Measurements from ENCODE around the gene CYP2J2. TPM values are rescaled to one million over a fixed set of nuclear protein-coding genes. Genes with fewer than 3 reads are reported as not detected.
A peak's percentile ranks its signal among the peaks of the same experiment; 100 is the strongest.

The CYP2J2 gene
- total RNA-seq, 1 donor from 2014 or later = 0.53 TPM

DNA sequence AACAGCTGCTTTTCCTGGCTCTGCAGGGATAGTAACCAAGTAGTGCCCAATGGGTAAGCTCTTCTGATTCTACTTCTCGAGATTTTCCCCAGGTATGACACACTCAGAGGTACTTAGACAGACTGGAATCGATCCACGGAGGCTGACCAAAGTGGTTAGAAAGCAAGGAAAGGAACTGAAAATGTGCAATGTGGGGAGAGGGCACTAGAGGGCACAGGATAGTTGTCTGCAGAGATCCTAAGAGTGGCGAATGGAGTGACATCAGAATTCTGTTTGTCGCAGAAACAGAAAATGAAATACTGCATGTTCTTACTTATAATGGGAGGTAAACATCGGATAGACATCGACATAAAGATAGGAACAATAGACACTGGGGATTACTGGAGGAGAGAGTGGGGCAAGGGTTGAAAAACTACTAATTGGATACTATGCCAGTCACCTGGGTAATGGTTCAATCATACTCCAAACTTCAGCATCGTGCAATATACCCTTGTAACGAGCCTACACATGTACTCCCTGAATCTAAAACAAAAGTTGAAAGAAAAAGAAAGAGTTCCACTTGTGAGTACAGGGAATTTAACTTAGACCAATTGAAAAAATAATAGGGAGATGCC is 23.3 kb downstream of the CYP2J2 start:
- H3K4me3 ChIP-seq (ENCODE audit: low read depth, low read length) = no peak overlapping the region
- H3K27me3 ChIP-seq (ENCODE audit: control insufficient read depth, insufficient read depth, low read length) = no peaks in the 10 kb centered on the region
- H3K36me3 ChIP-seq (ENCODE audit: control insufficient read depth, insufficient read depth, low read length) = no peaks in the 10 kb centered on the region
- TF ChIP-seq, protein P1, sequence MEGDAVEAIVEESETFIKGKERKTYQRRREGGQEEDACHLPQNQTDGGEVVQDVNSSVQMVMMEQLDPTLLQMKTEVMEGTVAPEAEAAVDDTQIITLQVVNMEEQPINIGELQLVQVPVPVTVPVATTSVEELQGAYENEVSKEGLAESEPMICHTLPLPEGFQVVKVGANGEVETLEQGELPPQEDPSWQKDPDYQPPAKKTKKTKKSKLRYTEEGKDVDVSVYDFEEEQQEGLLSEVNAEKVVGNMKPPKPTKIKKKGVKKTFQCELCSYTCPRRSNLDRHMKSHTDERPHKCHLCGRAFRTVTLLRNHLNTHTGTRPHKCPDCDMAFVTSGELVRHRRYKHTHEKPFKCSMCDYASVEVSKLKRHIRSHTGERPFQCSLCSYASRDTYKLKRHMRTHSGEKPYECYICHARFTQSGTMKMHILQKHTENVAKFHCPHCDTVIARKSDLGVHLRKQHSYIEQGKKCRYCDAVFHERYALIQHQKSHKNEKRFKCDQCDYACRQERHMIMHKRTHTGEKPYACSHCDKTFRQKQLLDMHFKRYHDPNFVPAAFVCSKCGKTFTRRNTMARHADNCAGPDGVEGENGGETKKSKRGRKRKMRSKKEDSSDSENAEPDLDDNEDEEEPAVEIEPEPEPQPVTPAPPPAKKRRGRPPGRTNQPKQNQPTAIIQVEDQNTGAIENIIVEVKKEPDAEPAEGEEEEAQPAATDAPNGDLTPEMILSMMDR (IDR thresholded peaks at IDR 0.05; ENCODE audit: insufficient read depth, low read length, severe bottlenecking) = peak; percentile 57
- no peak for FAIRE-seq
- peak; percentile 47 for DNase-seq (ENCODE audit: low read depth)

DNA sequence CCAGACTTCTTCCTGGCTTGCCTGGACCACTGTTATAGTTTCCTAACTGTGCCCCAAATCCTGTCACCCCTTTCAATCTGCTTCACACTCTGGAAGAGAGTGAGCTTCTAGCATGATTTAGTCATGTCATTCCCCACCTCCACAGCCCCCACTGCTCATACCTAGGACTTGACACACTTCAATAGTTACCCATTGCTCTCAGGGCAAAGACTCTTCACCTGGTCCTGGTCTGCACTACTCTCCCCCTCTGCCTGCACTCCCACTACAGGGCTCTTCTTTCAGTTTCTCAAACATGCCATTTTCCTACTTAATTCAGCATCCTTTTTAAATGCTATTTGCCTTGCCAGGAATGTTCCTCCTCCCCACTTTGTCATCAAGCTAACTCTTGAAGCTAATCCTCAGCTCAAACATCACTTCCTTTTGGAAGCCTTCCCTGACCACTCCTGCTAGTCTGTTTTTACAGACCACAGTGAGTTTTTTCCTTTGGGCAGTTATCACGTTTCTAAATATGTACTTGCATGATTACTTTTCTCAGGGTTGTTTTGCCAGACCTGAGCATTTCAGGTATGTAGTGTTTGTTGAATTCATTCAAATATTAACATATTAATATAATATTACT is 24.7 kb downstream of the CYP2J2 start:
- no peaks in the 10 kb centered on the region for H3K36me3 ChIP-seq (ENCODE audit: control insufficient read depth, insufficient read depth, low read length)
- no peak overlapping the region for H3K4me3 ChIP-seq (ENCODE audit: low read depth, low read length)
- DNase-seq (ENCODE audit: low read depth) (no peak), FAIRE-seq (peak; percentile 36)
- TF ChIP-seq, protein P1 (IDR thresholded peaks at IDR 0.05; ENCODE audit: insufficient read depth, low read length, severe bottlenecking) = no peak
- no peaks in the 10 kb centered on the region for H3K27me3 ChIP-seq (ENCODE audit: control insufficient read depth, insufficient read depth, low read length)

DNA sequence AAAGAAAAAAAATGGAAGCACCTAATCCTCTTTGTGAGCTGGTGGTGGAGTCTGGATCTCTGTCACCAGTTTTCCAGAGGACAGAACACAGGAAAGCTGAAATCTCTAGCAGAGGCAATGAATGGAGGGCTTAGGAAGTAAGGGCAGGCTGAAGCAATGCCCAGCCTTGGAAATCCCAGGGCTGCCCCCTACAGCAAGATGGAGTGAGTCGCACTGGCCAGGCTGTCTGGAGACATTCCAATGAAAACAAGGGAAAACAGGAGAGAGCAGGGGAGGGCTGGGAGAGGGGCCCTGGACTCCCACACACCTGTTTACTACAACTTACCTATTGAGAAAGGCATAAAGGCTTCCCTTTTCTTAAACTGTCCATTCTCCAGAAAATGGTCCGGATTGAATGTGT is 25.9 kb downstream of the CYP2J2 start:
- DNase-seq (ENCODE audit: low read depth) (no peak), FAIRE-seq (no peak)
- no peak overlapping the region for H3K4me3 ChIP-seq (ENCODE audit: low read depth, low read length)
- TF ChIP-seq, protein P1 (IDR thresholded peaks at IDR 0.05; ENCODE audit: insufficient read depth, low read length, severe bottlenecking) = no peak
- no peaks in the 10 kb centered on the region for H3K36me3 ChIP-seq (ENCODE audit: control insufficient read depth, insufficient read depth, low read length)
- H3K27me3 ChIP-seq (ENCODE audit: control insufficient read depth, insufficient read depth, low read length) = no peaks in the 10 kb centered on the region

DNA sequence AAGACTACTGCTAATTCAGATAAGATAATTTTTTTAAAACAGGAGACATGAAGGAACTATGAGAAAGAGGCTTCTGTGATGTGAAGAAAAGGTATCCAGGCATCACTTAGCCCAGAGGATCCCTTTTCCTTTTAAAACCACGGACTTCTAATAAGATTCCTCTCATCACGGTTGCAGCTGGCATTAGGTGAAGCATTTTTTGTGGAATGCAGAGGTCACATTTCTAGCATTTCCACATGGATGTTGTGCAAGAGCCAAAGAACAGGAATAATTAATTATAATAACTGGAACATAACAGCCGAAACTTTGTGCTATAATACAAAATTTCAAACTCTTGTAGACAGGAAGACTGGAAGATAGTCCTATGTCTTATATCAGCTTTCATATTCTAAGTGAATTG is 27.6 kb downstream of the CYP2J2 start:
- FAIRE-seq = no peak
- TF ChIP-seq, protein P1 (IDR thresholded peaks at IDR 0.05; ENCODE audit: insufficient read depth, low read length, severe bottlenecking) = no peak
- peak; percentile 5 for DNase-seq (ENCODE audit: low read depth)
- H3K27me3 ChIP-seq (ENCODE audit: control insufficient read depth, insufficient read depth, low read length) = no peaks in the 10 kb centered on the region
- H3K36me3 ChIP-seq (ENCODE audit: control insufficient read depth, insufficient read depth, low read length) = no peaks in the 10 kb centered on the region
- H3K4me3 ChIP-seq (ENCODE audit: low read depth, low read length) = no peak overlapping the region

DNA sequence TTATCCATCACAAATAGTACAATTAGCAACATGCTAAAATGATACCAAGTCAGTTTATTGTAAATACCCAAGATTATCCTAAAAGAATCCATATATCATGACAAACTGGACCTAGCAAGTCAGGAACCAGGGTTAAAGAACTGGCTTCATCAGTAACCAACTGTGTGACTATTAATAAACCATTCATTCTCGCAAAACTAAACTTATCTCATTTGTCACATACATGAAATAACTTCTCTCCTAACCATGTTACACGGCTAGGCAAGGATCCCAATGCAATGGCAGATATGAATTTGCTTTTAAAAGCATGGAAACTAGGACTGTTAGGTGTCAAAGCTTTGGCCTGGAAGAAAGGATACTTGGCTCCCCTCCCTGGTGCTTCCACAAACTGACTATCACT is 29.4 kb downstream of the CYP2J2 start:
- no peak overlapping the region for H3K4me3 ChIP-seq (ENCODE audit: low read depth, low read length)
- H3K27me3 ChIP-seq (ENCODE audit: control insufficient read depth, insufficient read depth, low read length) = no peaks in the 10 kb centered on the region
- H3K36me3 ChIP-seq (ENCODE audit: control insufficient read depth, insufficient read depth, low read length) = no peaks in the 10 kb centered on the region
- TF ChIP-seq, protein P1 (IDR thresholded peaks at IDR 0.05; ENCODE audit: insufficient read depth, low read length, severe bottlenecking) = no peak
- FAIRE-seq (no peak), DNase-seq (ENCODE audit: low read depth) (no peak)

Data from bronchial epithelial cell (primary cell).